MM.1S (cell line): ENCODE measurements around the gene FHIT.

ENCODE experiments used
- DNase-seq: peaks from one replicate; pipeline ENCODE4 v3.0.0-alpha.2; 2015
- H2AFZ ChIP-seq: fragments of 300-600 bp; sonication (generic); 2 replicates; pipeline ENCODE4 v1.6.0; 2016; ENCODE audit warnings: antibody characterized with exemption, low read length
- H3F3A ChIP-seq: fragments of 300-600 bp; sonication (generic); 2 replicates; pipeline ENCODE4 v1.6.1; 2016; ENCODE audit warnings: mild to moderate bottlenecking, antibody characterized with exemption, low read length, moderate library complexity, mixed read lengths; ENCODE audit not compliant: insufficient read depth
- H3K27ac ChIP-seq: fragments of 300-600 bp; sonication (generic); 2 replicates; pipeline ENCODE4 v1.5.1; 2016; ENCODE audit warnings: mild to moderate bottlenecking, low read length
- H3K27me3 ChIP-seq: fragments of 300-600 bp; sonication (generic); replicated peaks from 2 replicates; pipeline ENCODE4 v1.6.0; 2016; ENCODE audit warnings: low read length; ENCODE audit not compliant: insufficient read depth
- H3K36me3 ChIP-seq: fragments of 300-600 bp; sonication (generic); replicated peaks from 2 replicates; pipeline ENCODE4 v1.6.1; 2016; ENCODE audit warnings: mild to moderate bottlenecking, low read length, mixed read lengths; ENCODE audit not compliant: insufficient read depth
- H3K4me1 ChIP-seq: fragments of 300-600 bp; sonication (generic); 2 replicates; pipeline ENCODE4 v1.6.1; 2016; ENCODE audit warnings: low read length, mixed read lengths
- H3K4me2 ChIP-seq: fragments of 300-600 bp; sonication (generic); 2 replicates; pipeline ENCODE4 v1.6.0; 2016; ENCODE audit warnings: low read depth, low read length
- H3K4me3 ChIP-seq: fragments of 300-600 bp; sonication (generic); 2 replicates; pipeline ENCODE4 v1.5.1; 2016; ENCODE audit warnings: low read length, mixed read lengths
- H3K79me2 ChIP-seq: fragments of 300-600 bp; sonication (generic); 2 replicates; pipeline ENCODE4 v1.6.1; 2016; ENCODE audit warnings: mixed run types, low read length, mixed read lengths
- H3K9ac ChIP-seq: fragments of 300-600 bp; sonication (generic); 2 replicates; pipeline ENCODE4 v1.6.1; 2016; ENCODE audit warnings: low read length, mixed read lengths
- H3K9me2 ChIP-seq: fragments of 300-600 bp; sonication (generic); replicated peaks from 2 replicates; pipeline ENCODE4 v1.6.1; 2016; ENCODE audit warnings: mild to moderate bottlenecking, low read length, mixed read lengths; ENCODE audit not compliant: insufficient read depth
- H3K9me3 ChIP-seq: fragments of 300-600 bp; sonication (generic); replicated peaks from 2 replicates; pipeline ENCODE4 v1.6.1; 2016; ENCODE audit warnings: mild to moderate bottlenecking, low read length, mixed read lengths; ENCODE audit not compliant: insufficient read depth
- H4K20me1 ChIP-seq: fragments of 300-600 bp; sonication (generic); 2 replicates; pipeline ENCODE4 v1.6.1; 2016; ENCODE audit warnings: mild to moderate bottlenecking, low read length, moderate library complexity, mixed read lengths; ENCODE audit not compliant: insufficient read depth
- EZH2 ChIP-seq: fragments of 300-600 bp; sonication (generic); optimal IDR thresholded peaks from 2 replicates; pipeline ENCODE3; 2017; ENCODE audit warnings: low read depth, mild to moderate bottlenecking, antibody characterized with exemption, low read length, mixed read lengths
- EZH2phosphoT487 ChIP-seq: fragments of 300-600 bp; sonication (generic); IDR thresholded peaks from 2 replicates; pipeline ENCODE4 v1.6.1; 2018; ENCODE audit warnings: antibody characterized with exemption, low read length
- TF ChIP-seq, protein P1 (sequence below): fragments of 300-600 bp; sonication (generic); IDR thresholded peaks from 2 replicates; pipeline ENCODE4 v1.5.1; 2016; ENCODE audit warnings: antibody characterized with exemption, low read length, mixed read lengths

The FHIT gene

DNA sequence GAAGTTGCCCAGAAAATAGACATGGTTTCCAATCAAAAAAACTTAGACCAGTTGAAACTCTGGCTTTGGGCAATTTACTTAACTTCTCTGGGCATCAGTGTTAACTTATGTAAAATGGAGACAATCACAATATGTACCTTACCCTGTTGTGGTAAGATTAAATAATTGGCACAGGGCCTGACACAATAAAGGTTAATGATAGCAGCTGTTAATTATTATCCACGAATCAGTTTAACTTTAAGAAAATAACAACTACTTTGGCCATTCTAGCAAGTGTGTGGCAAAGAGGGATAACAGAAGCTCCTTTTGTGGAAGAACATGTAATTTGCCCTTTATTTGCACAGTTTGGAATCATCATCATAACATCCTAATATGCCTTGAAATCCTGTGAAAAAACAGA, 787.6 kb downstream of the FHIT start:
- Histone ChIP-seq H3K9ac (no peak overlapping the region), H3K27me3 (no peaks in the 10 kb centered on the region), H3K4me1 (no peaks in the 10 kb centered on the region), H3K9me3 (no peaks in the 10 kb centered on the region), H3F3A (no peaks in the 10 kb centered on the region), H4K20me1 (no peaks in the 10 kb centered on the region), H3K79me2 (no peaks in the 10 kb centered on the region), H3K9me2 (no peaks in the 10 kb centered on the region), H3K4me3 (no peak overlapping the region), H3K36me3 (no peaks in the 10 kb centered on the region), H3K4me2 (no peak overlapping the region), H3K27ac (no peak overlapping the region), H2AFZ (no peak overlapping the region)
- no peak for TF ChIP-seq EZH2phosphoT487
- TF ChIP-seq, protein P1, sequence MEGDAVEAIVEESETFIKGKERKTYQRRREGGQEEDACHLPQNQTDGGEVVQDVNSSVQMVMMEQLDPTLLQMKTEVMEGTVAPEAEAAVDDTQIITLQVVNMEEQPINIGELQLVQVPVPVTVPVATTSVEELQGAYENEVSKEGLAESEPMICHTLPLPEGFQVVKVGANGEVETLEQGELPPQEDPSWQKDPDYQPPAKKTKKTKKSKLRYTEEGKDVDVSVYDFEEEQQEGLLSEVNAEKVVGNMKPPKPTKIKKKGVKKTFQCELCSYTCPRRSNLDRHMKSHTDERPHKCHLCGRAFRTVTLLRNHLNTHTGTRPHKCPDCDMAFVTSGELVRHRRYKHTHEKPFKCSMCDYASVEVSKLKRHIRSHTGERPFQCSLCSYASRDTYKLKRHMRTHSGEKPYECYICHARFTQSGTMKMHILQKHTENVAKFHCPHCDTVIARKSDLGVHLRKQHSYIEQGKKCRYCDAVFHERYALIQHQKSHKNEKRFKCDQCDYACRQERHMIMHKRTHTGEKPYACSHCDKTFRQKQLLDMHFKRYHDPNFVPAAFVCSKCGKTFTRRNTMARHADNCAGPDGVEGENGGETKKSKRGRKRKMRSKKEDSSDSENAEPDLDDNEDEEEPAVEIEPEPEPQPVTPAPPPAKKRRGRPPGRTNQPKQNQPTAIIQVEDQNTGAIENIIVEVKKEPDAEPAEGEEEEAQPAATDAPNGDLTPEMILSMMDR: no peak
- TF ChIP-seq EZH2: no peak
- no peak for DNase-seq

DNA sequence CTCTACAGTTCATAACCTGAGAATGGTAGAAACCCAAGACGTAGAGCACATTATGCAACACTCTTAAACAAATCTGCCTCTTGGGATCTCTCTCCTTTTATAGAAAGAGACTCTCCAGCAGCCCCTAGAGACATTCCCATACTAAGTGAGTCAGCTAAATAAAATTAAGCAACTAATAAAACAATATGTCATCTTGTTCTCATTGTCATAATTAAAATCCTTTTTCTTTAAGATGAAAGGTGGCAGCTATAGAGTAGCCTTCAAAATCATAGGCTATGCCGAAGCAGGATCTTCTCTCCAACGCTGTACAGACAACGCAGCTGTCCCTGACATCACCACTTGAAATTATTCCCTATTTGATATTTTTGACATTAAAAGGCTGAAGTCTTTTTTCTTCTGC, 790.0 kb downstream of the FHIT start:
- Histone ChIP-seq H4K20me1 (no peaks in the 10 kb centered on the region), H3F3A (no peaks in the 10 kb centered on the region), H3K4me1 (no peaks in the 10 kb centered on the region), H2AFZ (no peak overlapping the region), H3K4me2 (no peak overlapping the region), H3K4me3 (no peak overlapping the region), H3K9me3 (no peaks in the 10 kb centered on the region), H3K79me2 (no peaks in the 10 kb centered on the region), H3K27ac (no peak overlapping the region), H3K9me2 (no peaks in the 10 kb centered on the region), H3K9ac (no peak overlapping the region), H3K36me3 (no peaks in the 10 kb centered on the region), H3K27me3 (no peaks in the 10 kb centered on the region)
- no peak for DNase-seq
- TF ChIP-seq EZH2phosphoT487 (no peak), EZH2 (no peak)
- TF ChIP-seq, protein P1: no peak

DNA sequence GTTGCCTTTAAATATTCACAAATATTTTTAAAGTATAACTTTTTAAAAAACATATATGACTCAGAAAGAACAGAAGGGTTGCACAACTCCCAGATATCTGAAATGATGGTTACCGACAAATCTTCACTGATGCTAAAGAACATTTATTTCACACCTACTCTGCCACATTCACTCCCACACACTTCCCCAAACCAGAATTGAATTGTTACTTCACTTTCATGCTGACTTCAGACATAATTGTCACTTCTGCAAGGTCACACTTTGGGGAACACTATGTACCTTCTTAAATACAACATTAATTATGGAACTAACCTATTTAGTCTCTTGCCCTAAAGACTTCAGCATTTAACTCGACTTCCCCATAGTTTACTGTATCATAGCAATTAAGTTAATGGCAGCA, 795.1 kb downstream of the FHIT start:
- no peaks in the 10 kb centered on the region for H3K27me3 ChIP-seq
- DNase-seq: no peak
- no peak overlapping the region for H3K9ac ChIP-seq
- no peaks in the 10 kb centered on the region for H3K9me3 ChIP-seq
- no peaks in the 10 kb centered on the region for H3K36me3 ChIP-seq
- no peak overlapping the region for H3K27ac ChIP-seq
- no peak overlapping the region for H2AFZ ChIP-seq
- H3F3A ChIP-seq: no peaks in the 10 kb centered on the region
- H3K4me2 ChIP-seq: no peak overlapping the region
- no peaks in the 10 kb centered on the region for H3K4me1 ChIP-seq
- no peaks in the 10 kb centered on the region for H3K79me2 ChIP-seq
- no peaks in the 10 kb centered on the region for H4K20me1 ChIP-seq
- no peaks in the 10 kb centered on the region for H3K9me2 ChIP-seq
- TF ChIP-seq, protein P1: no peak
- H3K4me3 ChIP-seq: no peak overlapping the region

- Histone ChIP-seq H3K9me3 (no peaks in the 10 kb centered on the region), H3K36me3 (no peaks in the 10 kb centered on the region), H3F3A (no peaks in the 10 kb centered on the region), H3K9me2 (no peaks in the 10 kb centered on the region), H3K27ac (no peak overlapping the region), H3K4me2 (no peak overlapping the region), H3K9ac (no peak overlapping the region), H3K4me3 (no peak overlapping the region), H3K79me2 (no peaks in the 10 kb centered on the region), H3K4me1 (no peaks in the 10 kb centered on the region), H3K27me3 (no peaks in the 10 kb centered on the region), H4K20me1 (no peaks in the 10 kb centered on the region), H2AFZ (no peak overlapping the region)
- no peak for TF ChIP-seq EZH2phosphoT487
- no peak for TF ChIP-seq EZH2
- TF ChIP-seq, protein P1: no peak
- no peak for DNase-seq
Observed at GRCh38 chr3:60453326-60453725, 797.9 kb downstream of the FHIT start.
